Measurements from ENCODE around the gene NTM.

- TF ChIP-seq EZH2 (IDR thresholded peaks at IDR 0.05; ENCODE audit: insufficient read depth, poor library complexity, severe bottlenecking) = no peak
- no peak for TF ChIP-seq EZH2phosphoT487 (IDR thresholded peaks at IDR 0.05; ENCODE audit: insufficient read depth, low read depth)
These were observed 392.1 kb downstream of the NTM start for GRCh38 chr11:131762346-131763110.

Data from GM23248 (cell line).